Pancreas (tissue), 10 donors: ENCODE measurements around the gene ETV5. TPM values are rescaled to one million over a fixed set of nuclear protein-coding genes. Genes with fewer than 3 reads are reported as not detected.

ENCODE experiments used
- ATAC-seq, 4 donors: fragments of 200-7000 bp; cut with Tn5 transposase; one replicate each; pipeline versions ENCODE4 v1.8.0 to v1.9.1; 2020; ENCODE audit warnings: mild to moderate bottlenecking in 4 of 4, moderate library complexity in 4 of 4
- DNase-seq, 6 donors: peaks; one replicate each; pipeline ENCODE4 v3.0.0-alpha.2; 2020
- FAIRE-seq: peaks from 2 replicates; lab custom pipeline; 2012; peaks lifted over from hg19 to GRCh38; lab: Jason Lieb, UNC
- H3K27ac ChIP-seq, 4 donors: fragments of 200-600 bp; sonication (generic); 1 replicate in 3 of 4; 2 replicates in 1 of 4; pipeline versions ENCODE4 v1.5.0 to v1.8.0; 2020
- H3K27me3 ChIP-seq, 4 donors: fragments of 200-600 bp; one replicate each; pipeline ENCODE4 v1.8.0; 2021
- H3K36me3 ChIP-seq, 3 donors: fragments of 200-600 bp; sonication (generic) in 1 of 3; one replicate each; pipeline versions ENCODE4 v1.5.0 to v1.8.0; 2020 to 2021
- H3K4me1 ChIP-seq, 3 donors: fragments of 200-600 bp; one replicate each; pipeline ENCODE4 v1.8.0; 2021
- H3K4me3 ChIP-seq, 4 donors: fragments of 200-600 bp; sonication (generic) in 2 of 4; one replicate each; pipeline versions ENCODE4 v1.5.0 to v1.8.0; 2020 to 2021
- H3K9me3 ChIP-seq, 4 donors: fragments of 200-600 bp; one replicate each; pipeline ENCODE4 v1.8.0; 2021
- WGBS, 2 donors: extraction: QIAGEN DNeasy Blood & Tissue Kit; methylation state at CpG; one replicate each; pipeline ENCODE4 v1.1.7; 2013; 5-methylcytosine and 5-hydroxymethylcytosine counted together
- intact Hi-C, 3 donors: fragments of 100-400 bp; cut with DNase I; formaldehyde crosslinking; loops; one replicate each; pipeline versions ENCODE4 v1.11.1 to v1.14.2; 2022
- polyA plus RNA-seq, 2 donors: library from polyadenylated mRNA; stranded (reverse); fragments of 200-250 nt; gene quantifications; one replicate each; pipeline ENCODE4 v1.2.3, GENCODE V29; 2013
- total RNA-seq, 6 donors: library from RNA; stranded (reverse); fragmentation: NEBNext Ultra II Directional in 4 of 6; extraction: Animal tissue kit (Norgen Biotek cat#: 25700) in 4 of 6; gene quantifications; one replicate each; pipeline versions ENCODE4 v1.2.1 to v1.2.4, GENCODE V29; 2021 to 2023
- TF ChIP-seq, protein P1 (sequence below), 4 donors: fragments of 200-600 bp; sonication (generic) in 3 of 4; IDR thresholded peaks; one replicate each; pipeline versions ENCODE4 v1.5.0 to v1.8.0; 2021; ENCODE audit warnings: antibody characterized with exemption in 4 of 4
- donor health status: healthy with polysubstance abuse.
- donor health status: DM: no; HTN: no; CAD: no; lungs with moderate emphysema.
- donor health status: DM: no; HTN: no; CAD: no.
- donor health status: control.
- donor health status: control.
- donor health status: Bipolar disorder and iron deficiency.
- donor health status: DM: yes; HTN: yes; CAD: no.
- donor health status: DM: no; HTN: no; CAD: no.
- donor health status: DM: no; HTN: no; CAD: no.
- donor health status: DM: yes; HTN: yes; CAD: no.

Gene ETV5
- total and polyA plus RNA-seq, 8 donors: 12.2 to 58.5 (median 24.9) TPM

DNA sequence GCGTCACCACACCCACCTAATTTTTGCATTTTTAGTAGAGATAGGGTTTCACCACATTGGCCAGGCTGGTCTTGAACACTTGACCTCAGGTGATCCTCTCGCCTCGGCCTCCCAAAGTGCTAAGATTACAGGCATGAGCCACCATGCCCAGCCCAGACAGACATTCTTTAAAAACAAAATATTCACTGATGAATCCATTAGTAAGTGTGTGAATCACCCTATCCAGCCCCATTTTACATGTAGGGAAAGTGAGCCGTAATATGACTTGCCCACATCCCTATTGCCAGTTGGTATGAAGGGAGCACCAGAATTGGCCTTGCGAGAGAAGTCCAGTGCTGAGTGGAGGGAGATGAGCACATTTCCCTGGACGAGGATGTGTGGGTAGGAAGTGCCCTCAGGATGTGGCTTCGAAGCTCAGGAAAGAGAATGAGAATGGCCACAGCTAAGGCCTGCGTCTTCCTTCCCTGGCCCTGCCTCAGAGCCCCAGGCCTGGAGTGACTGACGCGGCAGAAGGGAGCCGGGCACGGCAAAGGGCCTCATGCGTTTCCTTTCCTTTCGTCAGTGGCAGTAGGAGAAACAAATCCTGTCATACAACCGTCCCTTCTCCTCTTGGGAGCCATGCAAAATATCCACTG lies 28.3 kb upstream of the ETV5 start:
- ATAC-seq (no peak), DNase-seq (peak in 1 of 6 donors; percentile 5), FAIRE-seq (no peak)
- H3K4me3 ChIP-seq: no peak overlapping the region
- H3K27ac ChIP-seq: no peak overlapping the region
- no peaks in the 10 kb centered on the region for H3K9me3 ChIP-seq
- TF ChIP-seq, protein P1, sequence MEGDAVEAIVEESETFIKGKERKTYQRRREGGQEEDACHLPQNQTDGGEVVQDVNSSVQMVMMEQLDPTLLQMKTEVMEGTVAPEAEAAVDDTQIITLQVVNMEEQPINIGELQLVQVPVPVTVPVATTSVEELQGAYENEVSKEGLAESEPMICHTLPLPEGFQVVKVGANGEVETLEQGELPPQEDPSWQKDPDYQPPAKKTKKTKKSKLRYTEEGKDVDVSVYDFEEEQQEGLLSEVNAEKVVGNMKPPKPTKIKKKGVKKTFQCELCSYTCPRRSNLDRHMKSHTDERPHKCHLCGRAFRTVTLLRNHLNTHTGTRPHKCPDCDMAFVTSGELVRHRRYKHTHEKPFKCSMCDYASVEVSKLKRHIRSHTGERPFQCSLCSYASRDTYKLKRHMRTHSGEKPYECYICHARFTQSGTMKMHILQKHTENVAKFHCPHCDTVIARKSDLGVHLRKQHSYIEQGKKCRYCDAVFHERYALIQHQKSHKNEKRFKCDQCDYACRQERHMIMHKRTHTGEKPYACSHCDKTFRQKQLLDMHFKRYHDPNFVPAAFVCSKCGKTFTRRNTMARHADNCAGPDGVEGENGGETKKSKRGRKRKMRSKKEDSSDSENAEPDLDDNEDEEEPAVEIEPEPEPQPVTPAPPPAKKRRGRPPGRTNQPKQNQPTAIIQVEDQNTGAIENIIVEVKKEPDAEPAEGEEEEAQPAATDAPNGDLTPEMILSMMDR (IDR thresholded peaks at IDR 0.05): no peak
- H3K4me1 ChIP-seq: peaks cover 0 to 13% (median 0%) of the 10 kb centered on the region in 3 donors
- WGBS, 2 donors: 95% methylated on average over 15 of the region's 15 CpGs
- intact Hi-C loops: no loop called here
- no peaks in the 10 kb centered on the region for H3K27me3 ChIP-seq
- H3K36me3 ChIP-seq: no peaks in the 10 kb centered on the region

DNA sequence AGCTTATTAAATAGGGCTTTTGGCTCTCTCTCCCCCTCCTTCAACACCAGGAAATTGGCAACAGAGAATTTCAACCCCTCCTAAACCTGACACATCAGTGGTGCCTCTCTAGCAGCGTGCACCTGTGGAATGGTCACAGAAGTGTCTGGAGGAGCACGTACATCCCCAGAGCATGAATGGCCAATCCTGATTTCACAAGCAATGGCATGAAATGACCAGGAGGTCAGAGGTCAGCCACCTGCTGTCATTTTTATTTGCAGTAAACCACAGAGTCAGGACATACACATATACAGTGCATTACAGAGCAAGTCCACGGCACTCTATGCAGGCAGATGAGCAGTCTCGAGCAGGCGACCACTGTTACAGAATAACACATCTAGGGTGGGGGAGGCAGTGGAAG lies 25.1 kb upstream of the ETV5 start:
- ATAC-seq: no peak
- TF ChIP-seq, protein P1 (IDR thresholded peaks at IDR 0.05): no peak
- no peaks in the 10 kb centered on the region for H3K9me3 ChIP-seq
- no peaks in the 10 kb centered on the region for H3K36me3 ChIP-seq
- 91% methylated on average over 5 of the region's 5 CpGs for WGBS, 2 donors
- H3K4me1 ChIP-seq: peaks cover 0 to 14% (median 11%) of the 10 kb centered on the region in 3 donors
- no peak for DNase-seq
- intact Hi-C loops: no loop called here
- no peaks in the 10 kb centered on the region for H3K27me3 ChIP-seq
- no peak for FAIRE-seq
- no peak overlapping the region for H3K4me3 ChIP-seq
- H3K27ac ChIP-seq: no peak overlapping the region

DNA sequence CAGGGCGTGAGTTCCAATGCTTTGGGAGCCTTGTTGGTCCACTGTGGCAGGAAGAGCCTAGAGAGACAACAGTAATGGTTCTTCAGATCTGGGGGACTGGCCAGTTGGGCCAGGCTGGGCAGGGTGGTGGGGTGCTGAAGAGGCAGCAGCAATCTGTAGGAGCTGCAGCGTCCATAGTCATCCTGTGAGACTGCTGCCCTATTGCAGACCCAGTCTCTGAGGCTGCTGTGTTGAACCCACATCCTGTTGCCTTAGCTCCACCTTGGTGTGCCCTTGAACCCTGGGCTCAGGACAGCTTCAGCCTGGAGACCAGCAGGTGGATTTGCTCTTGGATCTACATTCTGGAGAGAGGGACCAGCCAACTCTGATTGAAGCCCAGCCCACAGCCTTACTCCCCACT lies 23.6 kb upstream of the ETV5 start:
- intact Hi-C loops: no loop called here
- DNase-seq (no peak), FAIRE-seq (no peak), ATAC-seq (peak in 1 of 4 donors; percentile 16)
- peaks cover 0 to 11% (median 9%) of the 10 kb centered on the region in 3 donors for H3K4me1 ChIP-seq
- TF ChIP-seq, protein P1 (IDR thresholded peaks at IDR 0.05): no peak
- no peaks in the 10 kb centered on the region for H3K9me3 ChIP-seq
- H3K27ac ChIP-seq: no peak overlapping the region
- no peaks in the 10 kb centered on the region for H3K36me3 ChIP-seq
- H3K4me3 ChIP-seq: no peak overlapping the region
- WGBS, 2 donors: 91 to 96% methylated on average over 2 of the region's 2 CpGs
- no peaks in the 10 kb centered on the region for H3K27me3 ChIP-seq

DNA sequence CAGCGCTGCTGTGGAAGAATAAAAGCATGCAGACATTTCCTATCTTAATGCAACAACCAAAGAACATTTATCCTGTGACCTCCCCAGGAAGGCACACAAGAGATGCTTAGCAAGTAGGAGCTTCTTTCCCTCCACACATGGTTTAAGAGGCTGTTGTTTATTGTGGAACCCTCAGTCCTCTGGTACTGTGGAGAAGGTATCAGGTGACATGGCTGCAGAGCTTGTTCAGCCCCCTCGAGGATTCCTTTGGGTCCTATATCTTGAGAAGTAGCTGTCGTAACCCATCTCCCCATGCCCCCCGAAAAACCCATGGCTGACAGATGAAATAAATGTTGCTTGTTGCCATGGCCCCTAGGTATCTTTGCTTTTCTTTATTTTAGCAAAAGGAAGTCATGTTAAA lies 20.3 kb upstream of the ETV5 start:
- ATAC-seq (no peak), DNase-seq (no peak), FAIRE-seq (no peak)
- H3K36me3 ChIP-seq: no peaks in the 10 kb centered on the region
- intact Hi-C loops: no loop called here
- TF ChIP-seq, protein P1 (IDR thresholded peaks at IDR 0.05): no peak
- 92 to 94% methylated on average over 4 of the region's 4 CpGs for WGBS, 2 donors
- H3K9me3 ChIP-seq: no peaks in the 10 kb centered on the region
- H3K4me3 ChIP-seq: no peak overlapping the region
- H3K27ac ChIP-seq: no peak overlapping the region
- no peaks in the 10 kb centered on the region for H3K27me3 ChIP-seq
- H3K4me1 ChIP-seq: peaks cover 0 to 14% (median 11%) of the 10 kb centered on the region in 3 donors

DNA sequence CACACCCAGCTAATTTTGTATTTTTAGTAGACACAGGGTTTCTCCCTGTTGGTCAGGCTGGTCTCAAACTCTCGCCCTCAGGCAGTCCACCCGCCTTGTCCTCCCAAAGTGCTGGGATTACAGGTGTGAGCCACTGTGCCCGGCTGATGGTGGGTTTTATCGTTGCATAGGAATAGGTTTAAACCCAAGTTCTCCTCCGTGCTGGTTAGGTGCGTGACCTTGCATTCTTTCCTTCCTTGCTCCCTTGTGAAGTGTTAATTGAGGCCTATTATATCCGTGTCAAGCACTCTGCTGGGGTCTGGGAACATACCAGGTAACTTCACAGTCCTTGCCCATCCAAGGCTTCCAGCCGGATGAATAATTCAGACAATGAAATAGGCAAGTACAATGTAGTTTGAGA lies 19.3 kb upstream of the ETV5 start:
- no peak for ATAC-seq
- H3K4me3 ChIP-seq: no peak overlapping the region
- no peaks in the 10 kb centered on the region for H3K36me3 ChIP-seq
- H3K27me3 ChIP-seq: no peaks in the 10 kb centered on the region
- H3K9me3 ChIP-seq: no peaks in the 10 kb centered on the region
- intact Hi-C loops: no loop called here
- FAIRE-seq: no peak
- 67 to 79% methylated on average over 8 of the region's 8 CpGs for WGBS, 2 donors
- no peak overlapping the region for H3K27ac ChIP-seq
- peaks cover 0 to 16% (median 11%) of the 10 kb centered on the region in 3 donors for H3K4me1 ChIP-seq
- DNase-seq: no peak
- TF ChIP-seq, protein P1 (IDR thresholded peaks at IDR 0.05): no peak
